Caco-2 (cell line): ENCODE data around the gene FNTB. TPM values are rescaled to one million over a fixed set of nuclear protein-coding genes. Genes with fewer than 3 reads are reported as not detected.

Experiments
- BruUV-seq: library from RNA; stranded (reverse); fragments of 400-500 nt; replicated peaks from 2 replicates; lab custom pipeline; 2021; lab: Mats Ljungman, UMichigan
- CTCF ChIA-PET: fragments of 300-600 bp; sonication (Branson Sonifier 250); formaldehyde crosslinking; loops from one replicate; lab custom pipeline; 2022; ENCODE audit warnings: antibody characterized with exemption; lab: Charles Lee
- POLR2A ChIA-PET: fragments of 300-600 bp; sonication (Branson Sonifier 250); formaldehyde crosslinking; loops from one replicate; lab custom pipeline; 2022; ENCODE audit warnings: antibody characterized with exemption; lab: Charles Lee
- DNase-seq, 2 experiments: peaks; one replicate each; pipeline versions ENCODE4 v3.0.0 to v3.0.0-alpha.2; 2020 to 2022
- H3K27me3 ChIP-seq: replicated peaks from 2 replicates; pipeline ENCODE4 v1.6.0; 2011; ENCODE audit warnings: low read length; ENCODE audit not compliant: control insufficient read depth, insufficient read depth
- H3K36me3 ChIP-seq: 2 replicates; pipeline ENCODE4 v1.5.1; 2011; ENCODE audit warnings: low read length; ENCODE audit not compliant: control insufficient read depth, insufficient read depth
- H3K4me1 ChIP-seq: fragments of 250-450 bp; sonication (Bioruptor Pico); 2 replicates; pipeline ENCODE4 v1.5.1; 2020; ENCODE audit warnings: mild to moderate bottlenecking
- H3K4me3 ChIP-seq: 2 replicates; pipeline ENCODE4 v1.5.1; 2011; ENCODE audit warnings: low read depth, mild to moderate bottlenecking, control low read depth, low read length
- H3K9me3 ChIP-seq: fragments of 250-450 bp; sonication (Bioruptor Pico); 2 replicates; pipeline ENCODE4 v1.5.1; 2020; ENCODE audit warnings: mild to moderate bottlenecking, moderate library complexity
- H3K27ac Mint-ChIP-seq: one replicate; pipeline ENCODE4 v1.8.0; 2022; ENCODE audit warnings: mixed read lengths; ENCODE audit not compliant: unreplicated experiment
- H3K27me3 Mint-ChIP-seq: one replicate; pipeline ENCODE4 v1.8.0; 2022; ENCODE audit warnings: mixed read lengths; ENCODE audit not compliant: insufficient read depth, unreplicated experiment
- H3K36me3 Mint-ChIP-seq: one replicate; pipeline ENCODE4 v1.8.0; 2022; ENCODE audit warnings: mild to moderate bottlenecking, mixed read lengths; ENCODE audit not compliant: insufficient read depth, unreplicated experiment
- H3K4me1 Mint-ChIP-seq: one replicate; pipeline ENCODE4 v1.8.0; 2022; ENCODE audit warnings: low read depth, mixed read lengths; ENCODE audit not compliant: unreplicated experiment
- H3K4me3 Mint-ChIP-seq: one replicate; pipeline ENCODE4 v1.8.0; 2022; ENCODE audit warnings: mild to moderate bottlenecking, moderate library complexity, mixed read lengths; ENCODE audit not compliant: unreplicated experiment
- H3K9me3 Mint-ChIP-seq: one replicate; pipeline ENCODE4 v1.8.0; 2022; ENCODE audit warnings: mixed read lengths; ENCODE audit not compliant: unreplicated experiment
- intact Hi-C: fragments of 100-400 bp; cut with micrococcal nuclease; formaldehyde crosslinking; loops from one replicate; pipeline ENCODE4 v1.10.0; 2022; ENCODE audit not compliant: unreplicated experiment
- total RNA-seq: library from RNA; stranded (reverse); gene quantifications from 2 replicates; pipeline ENCODE4 v1.2.3, GENCODE V29; 2022
- TF ChIP-seq, protein P1 (sequence below), 2 experiments: fragments of 200-600 bp in 1 of 2; IDR thresholded peaks; 1 replicate in 1 of 2; 2 replicates in 1 of 2; pipeline versions ENCODE4 v1.5.1 to v1.8.0; 2011 to 2022; ENCODE audit warnings: antibody characterized with exemption in 1 of 2, control low read depth in 1 of 2, inconsistent platforms in 1 of 2, low read depth in 1 of 2, low read length in 1 of 2, mild to moderate bottlenecking in 1 of 2, moderate library complexity in 1 of 2; ENCODE audit not compliant: insufficient read depth in 1 of 2, severe bottlenecking in 1 of 2, unreplicated experiment in 1 of 2

FNTB gene
- total RNA-seq, 1 experiment from 2014 or later = 21.2 TPM

- Mint-ChIP-seq H3K4me3 (no peak overlapping the region), H3K27me3 (no peaks in the 10 kb centered on the region), H3K36me3 (peaks cover 22% of the 10 kb centered on the region), H3K9me3 (no peaks in the 10 kb centered on the region), H3K27ac (no peak overlapping the region), H3K4me1 (peaks cover 10% of the 10 kb centered on the region)
- H3K4me1 ChIP-seq = no peaks in the 10 kb centered on the region
- TF ChIP-seq, protein P1, sequence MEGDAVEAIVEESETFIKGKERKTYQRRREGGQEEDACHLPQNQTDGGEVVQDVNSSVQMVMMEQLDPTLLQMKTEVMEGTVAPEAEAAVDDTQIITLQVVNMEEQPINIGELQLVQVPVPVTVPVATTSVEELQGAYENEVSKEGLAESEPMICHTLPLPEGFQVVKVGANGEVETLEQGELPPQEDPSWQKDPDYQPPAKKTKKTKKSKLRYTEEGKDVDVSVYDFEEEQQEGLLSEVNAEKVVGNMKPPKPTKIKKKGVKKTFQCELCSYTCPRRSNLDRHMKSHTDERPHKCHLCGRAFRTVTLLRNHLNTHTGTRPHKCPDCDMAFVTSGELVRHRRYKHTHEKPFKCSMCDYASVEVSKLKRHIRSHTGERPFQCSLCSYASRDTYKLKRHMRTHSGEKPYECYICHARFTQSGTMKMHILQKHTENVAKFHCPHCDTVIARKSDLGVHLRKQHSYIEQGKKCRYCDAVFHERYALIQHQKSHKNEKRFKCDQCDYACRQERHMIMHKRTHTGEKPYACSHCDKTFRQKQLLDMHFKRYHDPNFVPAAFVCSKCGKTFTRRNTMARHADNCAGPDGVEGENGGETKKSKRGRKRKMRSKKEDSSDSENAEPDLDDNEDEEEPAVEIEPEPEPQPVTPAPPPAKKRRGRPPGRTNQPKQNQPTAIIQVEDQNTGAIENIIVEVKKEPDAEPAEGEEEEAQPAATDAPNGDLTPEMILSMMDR (IDR thresholded peaks at IDR 0.05; ENCODE audit: insufficient read depth in 1 of 2, low read depth in 1 of 2, low read length in 1 of 2, severe bottlenecking in 1 of 2, unreplicated experiment in 1 of 2) = no peak
- intact Hi-C loops = no loop called here
- no peak overlapping the region for H3K4me3 ChIP-seq
- BruUV-seq = no TSS peak
- ChIA-PET CTCF (interaction anchor here (0.5 kb wide), 1 partner anchor 74 kb away, joined by 4 read pairs; no protein-coding TSS in a partner anchor), POLR2A (no interaction called here)
- H3K27me3 ChIP-seq = no peaks in the 10 kb centered on the region
- H3K36me3 ChIP-seq = no peaks in the 10 kb centered on the region
- H3K9me3 ChIP-seq = no peaks in the 10 kb centered on the region
- DNase-seq = no peak
These were observed 87.9 kb downstream of the FNTB start for GRCh38 chr14:65074449-65075150.

DNA sequence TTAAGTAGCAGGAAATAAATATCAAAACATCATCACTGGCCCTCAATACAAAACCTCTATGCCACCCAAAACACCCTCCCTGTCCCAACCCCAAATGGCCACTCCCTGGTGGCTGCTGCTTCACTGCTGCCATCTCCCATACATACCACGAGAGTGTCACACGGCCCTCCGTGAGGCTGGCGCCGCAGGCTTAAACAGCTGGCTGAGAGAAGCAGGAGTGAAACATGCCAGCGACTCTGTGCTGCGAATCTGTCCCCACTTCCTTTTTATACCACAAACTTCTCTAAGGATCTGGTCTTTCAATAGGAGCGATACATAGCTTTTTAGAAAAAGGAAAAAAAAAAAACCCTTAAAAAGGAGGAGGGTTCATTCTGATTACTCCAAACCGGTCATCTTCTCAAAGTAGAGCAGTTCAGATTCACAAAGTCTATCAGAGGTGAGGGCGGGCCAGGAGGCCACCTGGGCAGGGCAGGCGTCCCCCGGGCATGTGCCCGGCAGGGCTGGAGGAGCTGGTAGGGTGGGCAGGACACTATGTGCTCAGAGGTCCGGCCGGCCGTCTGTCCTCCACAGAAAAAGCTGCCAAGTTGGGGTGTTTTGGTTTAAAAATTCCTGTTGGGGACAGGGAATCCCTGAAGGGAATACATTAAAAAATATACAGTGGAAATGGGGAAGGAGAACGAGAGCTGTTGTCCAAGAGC lies 89.1 kb downstream of the FNTB start:
- H3K9me3 ChIP-seq = no peaks in the 10 kb centered on the region
- Mint-ChIP-seq H3K27me3 (no peaks in the 10 kb centered on the region), H3K4me1 (peaks cover 10% of the 10 kb centered on the region), H3K4me3 (no peak overlapping the region), H3K27ac (no peak overlapping the region), H3K9me3 (no peaks in the 10 kb centered on the region), H3K36me3 (peaks cover 30% of the 10 kb centered on the region)
- no TSS peak for BruUV-seq
- POLR2A ChIA-PET = no interaction called here
- H3K36me3 ChIP-seq = no peaks in the 10 kb centered on the region
- H3K4me3 ChIP-seq = no peak overlapping the region
- DNase-seq = no peak
- H3K27me3 ChIP-seq = no peaks in the 10 kb centered on the region
- peaks cover 4% of the 10 kb centered on the region; the same call in 1 of the 2 replicates for H3K4me1 ChIP-seq
- TF ChIP-seq, protein P1 (IDR thresholded peaks at IDR 0.05; ENCODE audit: insufficient read depth in 1 of 2, low read depth in 1 of 2, low read length in 1 of 2, severe bottlenecking in 1 of 2, unreplicated experiment in 1 of 2) = no peak
- CTCF ChIA-PET = no interaction called here
- intact Hi-C loops = no loop called here

- Histone ChIP-seq H3K4me1 (peaks cover 11% of the 10 kb centered on the region; the same call in 1 of the 2 replicates), H3K9me3 (no peaks in the 10 kb centered on the region), H3K36me3 (no peaks in the 10 kb centered on the region), H3K27me3 (no peaks in the 10 kb centered on the region), H3K4me3 (no peak overlapping the region)
- DNase-seq = no peak
- no peaks in the 10 kb centered on the region for H3K9me3 Mint-ChIP-seq
- peaks cover 42% of the 10 kb centered on the region for H3K36me3 Mint-ChIP-seq
- ChIA-PET POLR2A (no interaction called here), CTCF (interaction anchor here (0.5 kb wide), 1 partner anchor 288 kb away, joined by 4 read pairs; no protein-coding TSS in a partner anchor)
- TF ChIP-seq, protein P1 (IDR thresholded peaks at IDR 0.05; ENCODE audit: insufficient read depth in 1 of 2, low read depth in 1 of 2, low read length in 1 of 2, severe bottlenecking in 1 of 2, unreplicated experiment in 1 of 2) = no peak
- H3K4me3 Mint-ChIP-seq = no peak overlapping the region
- no peak overlapping the region for H3K27ac Mint-ChIP-seq
- BruUV-seq = no TSS peak
- intact Hi-C loops = no loop called here
- no peaks in the 10 kb centered on the region for H3K27me3 Mint-ChIP-seq
- peaks cover 10% of the 10 kb centered on the region for H3K4me1 Mint-ChIP-seq
These were observed 90.6 kb downstream of the FNTB start for GRCh38 chr14:65077318-65077717.
